BLaER1 treated with 17β-estradiol and CSF1 and Interleukin-3, amounts not matched to agents 10 nM and 100 nM (cell line): Measurements from ENCODE around the gene RANBP3.

ENCODE experiments used
- H3K27ac ChIP-seq, 11 experiments: shearing (Covaris generic); formaldehyde crosslinking; 2 replicates each; pipeline ENCODE4 v1.8.1; 2022
- H3K27me3 ChIP-seq, 11 experiments: shearing (Covaris generic); formaldehyde crosslinking; 2 replicates each; pipeline ENCODE4 v1.8.1; 2022
- H3K36me3 ChIP-seq, 11 experiments: shearing (Covaris generic); formaldehyde crosslinking; 2 replicates each; pipeline ENCODE4 v1.8.1; 2022
- H3K4me1 ChIP-seq, 10 experiments: shearing (Covaris generic); formaldehyde crosslinking; 2 replicates each; pipeline ENCODE4 v1.8.1; 2022
- H3K4me2 ChIP-seq, 11 experiments: shearing (Covaris generic); formaldehyde crosslinking; 2 replicates each; pipeline ENCODE4 v1.8.1; 2022
- H3K4me3 ChIP-seq, 10 experiments: shearing (Covaris generic); formaldehyde crosslinking; 2 replicates each; pipeline ENCODE4 v1.8.1; 2022
- H3K9ac ChIP-seq, 11 experiments: shearing (Covaris generic); formaldehyde crosslinking; 2 replicates each; pipeline ENCODE4 v1.8.1; 2022
- H3K9me3 ChIP-seq, 11 experiments: shearing (Covaris generic); formaldehyde crosslinking; replicated peaks in 1 of 11; 2 replicates each; pipeline ENCODE4 v1.8.1; 2022
- H4K20me1 ChIP-seq, 11 experiments: shearing (Covaris generic); formaldehyde crosslinking; 2 replicates each; pipeline ENCODE4 v1.8.1; 2022
- Cebpa-rat ChIP-seq, 11 experiments: shearing (Covaris generic); IDR thresholded peaks; 2 replicates each; pipeline ENCODE4 v1.8.1; 2022

The RANBP3 gene

DNA sequence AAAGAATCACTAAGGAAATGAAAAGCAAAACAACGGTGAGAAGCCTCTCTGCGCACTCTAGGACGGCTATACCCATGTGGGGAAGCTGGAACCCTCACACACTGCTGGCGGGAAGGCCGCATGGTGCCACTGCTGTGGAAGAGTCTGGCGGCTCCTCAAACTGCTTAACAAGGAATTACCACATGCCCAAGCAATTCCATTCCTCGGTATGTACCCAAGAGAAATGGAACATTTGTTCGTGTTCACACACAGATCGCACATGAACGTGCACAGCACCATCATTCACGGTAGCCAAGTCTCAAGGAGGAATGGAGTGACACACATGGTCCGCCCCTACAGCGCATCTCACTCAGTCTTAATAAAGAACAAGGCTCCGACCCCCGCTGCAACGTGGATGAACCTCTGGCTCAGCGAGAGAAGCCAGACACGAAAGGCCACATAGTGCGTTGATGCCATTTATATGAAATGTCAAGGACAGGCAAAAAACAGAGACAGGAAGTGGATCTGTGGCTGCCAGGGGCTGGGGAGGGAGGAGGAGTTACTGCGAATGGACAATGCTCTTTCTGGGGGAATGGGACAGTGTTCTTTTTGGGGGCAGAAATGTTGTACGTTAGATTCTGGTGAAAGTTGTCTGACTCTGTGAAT, 56.3 kb downstream of the RANBP3 start:
- TF ChIP-seq Cebpa-rat (IDR thresholded peaks at IDR 0.05), result no peak
- H3K27ac ChIP-seq, result no peak overlapping the region
- no peaks in the 10 kb centered on the region for H3K9me3 ChIP-seq
- peaks cover 0 to 88% (median 18%) of the 10 kb centered on the region in 11 experiments; a peak in 16 of 22 replicates for H4K20me1 ChIP-seq
- H3K36me3 ChIP-seq, result peaks cover 97 to 99% (median 98%) of the 10 kb centered on the region in 11 experiments
- H3K4me1 ChIP-seq, result peaks cover 0 to 3% (median under 1%) of the 10 kb centered on the region in 10 experiments; a peak in 6 of 20 replicates
- H3K4me2 ChIP-seq, result no peak overlapping the region
- H3K4me3 ChIP-seq, result no peak overlapping the region
- H3K9ac ChIP-seq, result no peak overlapping the region
- no peaks in the 10 kb centered on the region for H3K27me3 ChIP-seq

DNA sequence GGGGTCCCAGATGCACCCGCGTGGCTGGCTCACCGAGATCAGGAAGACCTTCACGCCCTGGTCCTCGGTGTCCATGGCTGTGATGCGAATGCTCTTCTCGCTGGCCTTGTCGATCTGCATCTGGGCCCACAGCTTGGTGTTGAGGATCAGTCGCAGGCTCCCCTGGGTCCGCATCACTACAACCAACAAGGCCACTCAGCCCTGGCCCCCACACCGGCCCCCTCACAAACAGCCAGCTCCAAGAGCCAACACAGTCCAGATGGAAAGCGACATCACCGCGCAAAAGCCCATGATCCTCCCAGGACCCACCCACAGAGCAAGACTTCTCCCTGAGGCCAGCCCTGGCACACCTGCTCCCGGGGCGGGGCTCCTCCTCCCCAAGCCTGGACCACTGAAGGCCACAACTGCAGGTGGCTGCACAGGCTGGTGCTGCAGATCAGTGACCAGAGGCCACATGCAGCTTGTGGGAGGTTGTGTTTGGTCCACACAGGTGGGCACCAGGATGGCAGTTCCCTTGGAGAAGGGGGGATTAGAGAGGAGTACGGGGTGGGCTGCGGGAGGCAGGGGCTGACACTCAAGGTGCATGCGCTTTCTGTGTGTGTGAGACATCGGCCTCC, 59.4 kb downstream of the RANBP3 start:
- H3K36me3 ChIP-seq, result peaks cover 87 to 98% (median 95%) of the 10 kb centered on the region in 11 experiments
- no peak overlapping the region for H3K9ac ChIP-seq
- peaks cover 0 to 84% (median 12%) of the 10 kb centered on the region in 11 experiments; a peak in 13 of 22 replicates for H4K20me1 ChIP-seq
- no peaks in the 10 kb centered on the region for H3K27me3 ChIP-seq
- H3K4me1 ChIP-seq, result peaks cover 0 to 9% (median 3%) of the 10 kb centered on the region in 10 experiments; a peak in 7 of 20 replicates
- no peak overlapping the region for H3K4me2 ChIP-seq
- H3K27ac ChIP-seq, result no peak overlapping the region
- no peak for TF ChIP-seq Cebpa-rat (IDR thresholded peaks at IDR 0.05)
- H3K9me3 ChIP-seq, result no peaks in the 10 kb centered on the region
- H3K4me3 ChIP-seq, result no peak overlapping the region

DNA sequence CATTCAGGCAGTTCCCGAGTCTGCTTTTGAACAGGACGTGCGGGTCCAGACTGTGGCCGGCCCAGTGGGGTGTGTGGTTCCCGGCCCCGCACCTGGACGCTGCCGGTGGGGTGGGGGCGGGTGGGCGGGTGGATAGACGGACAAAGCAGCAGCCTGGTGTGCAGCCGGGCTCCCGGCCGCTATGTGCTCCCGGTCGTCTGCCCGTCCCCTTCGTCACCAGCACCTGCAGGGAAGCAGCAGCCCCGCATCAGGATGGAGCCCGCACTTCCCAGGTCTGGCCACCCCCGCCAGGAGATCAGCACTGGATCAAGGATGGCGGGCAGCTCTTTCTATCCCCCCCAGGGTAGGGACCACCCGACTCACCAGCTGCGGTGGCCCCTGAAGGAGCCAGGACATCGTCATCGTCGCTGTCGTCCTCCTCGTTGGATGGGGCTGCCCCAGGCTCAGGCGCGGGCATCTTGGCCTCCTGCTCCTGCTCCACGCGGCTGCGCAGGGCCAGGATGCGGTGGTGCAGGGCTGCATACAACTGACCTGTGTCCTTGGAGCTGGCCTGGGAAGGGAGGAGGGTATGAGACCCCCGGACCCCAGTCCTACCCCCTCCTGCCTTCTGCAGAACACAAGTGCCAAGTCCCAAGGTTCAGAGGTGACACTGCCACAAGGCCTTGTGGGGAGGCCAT, 60.4 kb downstream of the RANBP3 start:
- peaks cover 0 to 9% (median 3%) of the 10 kb centered on the region in 10 experiments; a peak in 7 of 20 replicates for H3K4me1 ChIP-seq
- H3K36me3 ChIP-seq, result peaks cover 79 to 95% (median 89%) of the 10 kb centered on the region in 11 experiments

DNA sequence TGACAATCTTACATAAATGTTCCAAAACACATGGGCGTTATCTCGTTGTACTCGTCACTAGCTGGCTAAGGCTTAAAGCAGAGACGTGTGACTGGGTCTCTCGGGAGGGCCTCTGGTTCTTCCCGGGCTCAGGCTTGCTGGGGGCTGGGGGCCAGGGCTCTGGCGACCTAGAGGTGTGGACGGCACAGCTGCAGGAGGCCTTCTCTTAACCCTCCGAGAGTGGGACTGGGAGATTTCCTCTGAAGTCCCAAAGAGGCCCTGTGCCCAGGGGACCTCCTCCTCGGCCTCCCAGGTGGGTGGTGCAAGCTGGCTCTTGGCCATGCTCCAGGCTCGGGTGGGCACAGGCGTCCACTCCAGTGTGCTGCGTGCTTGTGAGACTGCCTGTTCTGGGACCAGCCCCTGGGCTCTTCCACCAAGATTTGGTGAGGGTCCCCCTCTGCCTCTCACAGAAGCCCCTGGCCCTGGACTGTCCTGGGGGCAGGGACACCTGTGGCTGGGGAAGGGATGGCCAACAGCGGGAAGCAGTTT, 61.7 kb downstream of the RANBP3 start:
- H3K27ac ChIP-seq, result 0 out of 22 replicates have a peak overlapping the region, but pooled peaks of 1 of the 11 experiments have one; percentile 7
- H3K9me3 ChIP-seq, result no peaks in the 10 kb centered on the region
- H3K4me2 ChIP-seq, result peak overlapping the region in 3 of 11 experiments; percentile 18 to 29 (median 18); a peak in 3 of 22 replicates
- H3K4me1 ChIP-seq, result peaks cover 0 to 9% (median 3%) of the 10 kb centered on the region in 10 experiments; a peak in 7 of 20 replicates
- no peak for TF ChIP-seq Cebpa-rat (IDR thresholded peaks at IDR 0.05)
- H3K36me3 ChIP-seq, result peaks cover 66 to 89% (median 77%) of the 10 kb centered on the region in 11 experiments
- H3K9ac ChIP-seq, result peak overlapping the region in 4 of 11 experiments; percentile 19 to 44 (median 38); a peak in 6 of 22 replicates
- H4K20me1 ChIP-seq, result peaks cover 0 to 68% (median 10%) of the 10 kb centered on the region in 11 experiments; a peak in 11 of 22 replicates
- H3K27me3 ChIP-seq, result no peaks in the 10 kb centered on the region
- no peak overlapping the region for H3K4me3 ChIP-seq

More for the DNA sequence above, 60.4 kb downstream of the RANBP3 start:
- Histone ChIP-seq H3K4me3 (no peak overlapping the region), H3K27ac (no peak overlapping the region), H3K4me2 (no peak overlapping the region), H4K20me1 (peaks cover 0 to 80% (median 11%) of the 10 kb centered on the region in 11 experiments; a peak in 13 of 22 replicates), H3K9me3 (no peaks in the 10 kb centered on the region), H3K27me3 (no peaks in the 10 kb centered on the region), H3K9ac (peak overlapping the region in 1 of 11 experiments; percentile 27; a peak in 1 of 22 replicates)
- no peak for TF ChIP-seq Cebpa-rat (IDR thresholded peaks at IDR 0.05)

DNA sequence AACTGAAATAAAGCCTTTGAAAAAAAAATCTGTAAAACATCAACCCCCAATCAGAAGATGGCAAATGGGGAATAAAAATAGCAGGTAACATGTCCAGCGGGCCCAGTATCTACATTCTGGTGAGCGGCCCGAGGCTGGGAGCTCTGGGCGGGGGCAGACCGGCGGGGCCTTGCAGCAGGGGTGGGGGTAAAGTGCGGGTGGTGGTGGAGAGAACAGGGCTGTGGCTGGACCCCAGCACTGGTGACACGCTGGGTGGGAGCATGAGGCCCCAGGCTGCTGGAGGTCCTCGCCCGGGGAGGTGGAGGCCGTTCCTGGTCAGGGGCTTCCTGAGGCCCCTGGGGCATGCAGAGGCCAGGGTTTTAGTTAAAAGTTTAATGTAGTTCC, 62.2 kb downstream of the RANBP3 start:
- Histone ChIP-seq H3K36me3 (peaks cover 61 to 89% (median 76%) of the 10 kb centered on the region in 11 experiments), H3K4me3 (no peak overlapping the region), H3K4me1 (peaks cover 0 to 9% (median 3%) of the 10 kb centered on the region in 10 experiments; a peak in 7 of 20 replicates), H3K27me3 (no peaks in the 10 kb centered on the region), H4K20me1 (peaks cover 0 to 66% (median 10%) of the 10 kb centered on the region in 11 experiments; a peak in 11 of 22 replicates), H3K9ac (peak overlapping the region in 1 of 11 experiments; percentile 41; a peak in 1 of 22 replicates), H3K9me3 (no peaks in the 10 kb centered on the region), H3K27ac (0 out of 22 replicates have a peak overlapping the region, but pooled peaks of 1 of the 11 experiments have one; percentile 7), H3K4me2 (peak overlapping the region in 1 of 11 experiments; percentile 29; a peak in 1 of 22 replicates)
- TF ChIP-seq Cebpa-rat (IDR thresholded peaks at IDR 0.05), result no peak

DNA sequence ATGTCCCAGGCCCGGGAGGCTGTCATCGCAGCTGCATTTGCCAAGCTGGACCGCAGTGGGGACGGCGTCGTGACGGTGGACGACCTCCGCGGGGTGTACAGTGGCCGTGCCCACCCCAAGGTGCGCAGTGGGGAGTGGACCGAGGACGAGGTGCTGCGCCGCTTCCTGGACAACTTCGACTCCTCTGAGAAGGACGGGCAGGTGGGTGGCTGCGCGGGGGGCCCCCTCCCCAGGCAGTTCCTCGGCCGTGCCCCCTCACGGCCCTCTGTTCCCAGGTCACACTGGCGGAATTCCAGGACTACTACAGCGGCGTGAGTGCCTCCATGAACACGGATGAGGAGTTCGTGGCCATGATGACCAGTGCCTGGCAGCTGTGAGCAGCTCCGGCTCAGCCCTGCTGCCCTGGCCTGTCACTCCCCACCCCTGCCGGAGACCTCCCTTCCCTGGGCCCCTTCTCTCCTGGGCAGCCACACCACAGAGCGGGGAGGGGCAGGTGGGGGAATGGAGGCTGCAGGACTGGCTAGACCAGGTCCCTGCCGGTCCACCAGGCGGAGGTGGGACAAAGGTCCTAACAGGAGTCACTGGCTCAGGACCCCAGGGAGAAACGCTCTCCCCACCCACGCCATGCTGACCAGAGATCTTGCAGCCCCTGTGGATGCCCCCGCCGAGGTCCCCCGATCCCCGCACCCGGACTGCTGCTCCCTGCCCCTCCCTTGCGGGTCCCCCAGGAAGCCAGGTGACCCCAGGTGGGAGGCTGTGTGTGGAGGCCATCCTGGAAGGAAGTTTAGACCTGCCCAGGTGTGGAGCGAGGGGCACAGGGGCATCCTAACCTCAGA, 62.8 kb downstream of the RANBP3 start:
- H3K9ac ChIP-seq, result no peak overlapping the region
- peaks cover 0 to 60% (median 10%) of the 10 kb centered on the region in 11 experiments; a peak in 11 of 22 replicates for H4K20me1 ChIP-seq
- H3K9me3 ChIP-seq, result no peaks in the 10 kb centered on the region
- H3K27ac ChIP-seq, result no peak overlapping the region
- H3K36me3 ChIP-seq, result peaks cover 57 to 89% (median 75%) of the 10 kb centered on the region in 11 experiments
- no peak for TF ChIP-seq Cebpa-rat (IDR thresholded peaks at IDR 0.05)
- peaks cover 0 to 9% (median 3%) of the 10 kb centered on the region in 10 experiments; a peak in 7 of 20 replicates for H3K4me1 ChIP-seq
- H3K4me2 ChIP-seq, result no peak overlapping the region
- no peak overlapping the region for H3K4me3 ChIP-seq
- no peaks in the 10 kb centered on the region for H3K27me3 ChIP-seq

DNA sequence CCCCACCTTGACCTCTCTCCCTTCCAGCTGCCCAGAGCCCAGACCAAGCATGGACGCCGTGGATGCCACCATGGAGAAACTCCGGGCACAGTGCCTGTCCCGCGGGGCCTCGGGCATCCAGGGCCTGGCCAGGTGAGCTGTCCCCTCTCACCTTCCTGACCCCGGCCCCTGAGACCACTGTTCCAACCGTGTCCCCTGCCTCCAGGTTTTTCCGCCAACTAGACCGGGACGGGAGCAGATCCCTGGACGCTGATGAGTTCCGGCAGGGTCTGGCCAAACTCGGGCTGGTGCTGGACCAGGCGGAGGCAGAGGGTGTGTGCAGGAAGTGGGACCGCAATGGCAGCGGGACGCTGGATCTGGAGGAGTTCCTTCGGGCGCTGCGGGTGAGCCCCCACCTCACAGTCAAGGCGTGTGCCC, 63.6 kb downstream of the RANBP3 start:
- H3K4me3 ChIP-seq, result no peak overlapping the region
- H3K27me3 ChIP-seq, result no peaks in the 10 kb centered on the region
- peaks cover 0 to 9% (median 3%) of the 10 kb centered on the region in 10 experiments; a peak in 7 of 20 replicates for H3K4me1 ChIP-seq
- H3K9ac ChIP-seq, result no peak overlapping the region
- H3K27ac ChIP-seq, result no peak overlapping the region
- H4K20me1 ChIP-seq, result peaks cover 0 to 57% (median 10%) of the 10 kb centered on the region in 11 experiments; a peak in 11 of 22 replicates
- no peaks in the 10 kb centered on the region for H3K9me3 ChIP-seq
- TF ChIP-seq Cebpa-rat (IDR thresholded peaks at IDR 0.05), result no peak
- H3K36me3 ChIP-seq, result peaks cover 56 to 88% (median 74%) of the 10 kb centered on the region in 11 experiments
- H3K4me2 ChIP-seq, result no peak overlapping the region
